ENCODE measurements around the gene ZNF813. TPM values are rescaled to one million over a fixed set of nuclear protein-coding genes. Genes with fewer than 3 reads are reported as not detected.
A peak's percentile ranks its signal among the peaks of the same experiment; 100 is the strongest.
"Not testable (repeated sequence)": the region's sequence is repeated elsewhere in the genome, so short reads cannot be mapped to it uniquely, and the experiment has no call there.

The ZNF813 gene
- total and polyA plus RNA-seq, 3 experiments from 2014 or later, result 4.7 to 6.6 (median 5.6) TPM

DNA sequence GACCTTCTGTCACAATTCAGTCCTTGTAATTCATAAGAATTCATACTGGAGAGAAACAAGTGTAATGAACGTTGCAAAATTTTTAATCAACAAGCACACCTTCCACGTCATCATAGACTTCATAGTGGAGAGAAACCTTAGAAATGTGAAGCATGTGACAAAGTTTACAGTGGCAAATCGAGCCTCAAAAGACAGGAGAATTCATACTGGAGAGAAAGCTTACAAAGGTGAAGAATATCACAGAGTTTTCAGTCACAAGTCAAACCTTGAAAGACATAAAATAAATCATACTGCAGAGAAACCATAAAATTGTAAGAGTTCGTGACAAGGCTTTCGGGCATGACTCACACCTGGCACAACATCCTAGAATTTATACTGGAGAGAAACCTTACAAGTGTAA lies 24.6 kb downstream of the ZNF813 start:
- CTCF ChIA-PET, result no interaction called here
- peaks cover 34 to 65% (median 64%) of the 10 kb centered on the region in 3 donors for H3K36me3 Mint-ChIP-seq
- H3K4me3 Mint-ChIP-seq, result no peak overlapping the region
- Histone ChIP-seq H3K36me3 (ENCODE audit: insufficient read depth, low read length) (peaks cover 37% of the 10 kb centered on the region), H3K4me1 (ENCODE audit: insufficient read depth, low read length) (no peaks in the 10 kb centered on the region), H3K4me3 (ENCODE audit: low read length) (no peak overlapping the region), H3K27ac (ENCODE audit: low read depth, low read length) (no peak overlapping the region), H3K27me3 (ENCODE audit: insufficient read depth, low read length, poor library complexity, severe bottlenecking) (no peaks in the 10 kb centered on the region), H3K9me3 (ENCODE audit: low read length) (peaks cover 52% of the 10 kb centered on the region)
- no peak overlapping the region for H3K27ac Mint-ChIP-seq
- no peak for DNase-seq
- no peaks in the 10 kb centered on the region for H3K4me1 Mint-ChIP-seq
- H3K9me3 Mint-ChIP-seq, result peaks cover 52 to 94% (median 93%) of the 10 kb centered on the region in 5 donors
- POLR2A ChIA-PET, result no interaction called here
- H3K27me3 Mint-ChIP-seq, result no peaks in the 10 kb centered on the region

DNA sequence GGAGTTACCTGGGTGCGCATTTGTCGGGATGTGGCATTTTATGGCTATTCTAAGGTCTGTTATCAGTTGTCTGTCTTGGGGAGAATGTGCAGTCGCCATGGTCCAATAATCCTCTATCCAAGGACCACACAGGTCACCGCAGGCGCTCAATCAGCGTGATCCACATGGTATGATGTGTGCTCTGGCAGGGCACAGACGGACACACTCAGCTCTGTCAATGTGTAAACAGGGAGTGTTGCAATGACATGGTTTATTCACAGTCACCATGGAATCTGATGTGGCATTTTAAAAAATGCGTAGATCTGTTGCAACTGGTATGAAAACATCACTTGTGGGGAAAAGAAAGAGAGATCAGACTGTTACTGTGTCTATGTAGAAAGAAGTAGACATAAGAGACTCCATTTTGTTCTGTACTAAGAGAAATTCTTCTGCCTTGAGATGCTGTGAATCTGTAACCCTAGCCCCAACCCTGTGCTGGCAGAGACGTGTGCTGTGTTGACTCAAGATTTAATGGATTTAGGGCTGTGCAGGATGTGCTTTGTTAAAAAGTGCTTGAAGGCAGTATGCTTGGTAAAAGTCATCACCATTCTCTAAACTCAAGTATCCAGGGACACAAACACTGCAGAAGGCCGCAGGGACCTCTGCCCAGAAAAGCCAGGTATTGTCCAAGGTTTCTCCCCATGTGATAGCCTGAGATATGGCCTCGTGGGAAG lies 29.9 kb downstream of the ZNF813 start:
- POLR2A ChIA-PET; H3K36me3 ChIP-seq (ENCODE audit: insufficient read depth, low read length); DNase-seq; H3K4me1 ChIP-seq (ENCODE audit: insufficient read depth, low read length); H3K27me3 ChIP-seq (ENCODE audit: insufficient read depth, low read length, poor library complexity, severe bottlenecking); H3K27ac ChIP-seq (ENCODE audit: low read depth, low read length); CTCF ChIA-PET; H3K4me3 Mint-ChIP-seq; H3K4me1 Mint-ChIP-seq; H3K27ac Mint-ChIP-seq; H3K4me3 ChIP-seq (ENCODE audit: low read length): not testable (repeated sequence)
- H3K9me3 Mint-ChIP-seq, result peaks cover 34 to 80% (median 74%) of the 10 kb centered on the region in 5 donors
- peaks cover 6 to 16% of the 10 kb centered on the region in 2 donors for H3K27me3 Mint-ChIP-seq
- H3K36me3 Mint-ChIP-seq, result peaks cover 4 to 24% (median 21%) of the 10 kb centered on the region in 3 donors
- H3K9me3 ChIP-seq (ENCODE audit: low read length), result peaks cover 24% of the 10 kb centered on the region

DNA sequence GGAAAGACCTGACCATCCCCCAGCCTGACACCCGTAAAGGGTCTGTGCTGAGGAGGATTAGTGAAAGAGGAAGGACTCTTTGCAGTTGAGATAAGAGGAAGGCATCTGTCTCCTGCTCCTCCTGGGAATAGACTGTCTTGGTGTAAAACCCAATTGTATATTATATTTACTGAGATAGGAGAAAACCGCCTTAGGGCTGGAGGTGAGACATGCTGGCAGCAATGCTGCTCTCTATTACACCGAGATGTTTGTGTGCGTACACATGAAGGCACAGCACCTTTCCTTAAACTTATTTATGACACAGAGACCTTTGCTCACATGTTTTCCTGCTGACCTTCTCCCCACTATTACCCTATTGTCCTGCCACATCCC lies 30.5 kb downstream of the ZNF813 start:
- H3K4me3 Mint-ChIP-seq; H3K27me3 ChIP-seq (ENCODE audit: insufficient read depth, low read length, poor library complexity, severe bottlenecking); CTCF ChIA-PET; H3K4me1 Mint-ChIP-seq; H3K4me3 ChIP-seq (ENCODE audit: low read length); H3K27ac ChIP-seq (ENCODE audit: low read depth, low read length); H3K36me3 ChIP-seq (ENCODE audit: insufficient read depth, low read length); H3K27ac Mint-ChIP-seq; H3K4me1 ChIP-seq (ENCODE audit: insufficient read depth, low read length); DNase-seq; POLR2A ChIA-PET: not testable (repeated sequence)
- peaks cover 18% of the 10 kb centered on the region for H3K9me3 ChIP-seq (ENCODE audit: low read length)
- peaks cover 2 to 19% (median 16%) of the 10 kb centered on the region in 3 donors for H3K36me3 Mint-ChIP-seq
- H3K9me3 Mint-ChIP-seq, result peaks cover 28 to 75% (median 71%) of the 10 kb centered on the region in 5 donors
- peaks cover 6 to 20% of the 10 kb centered on the region in 2 donors for H3K27me3 Mint-ChIP-seq

DNA sequence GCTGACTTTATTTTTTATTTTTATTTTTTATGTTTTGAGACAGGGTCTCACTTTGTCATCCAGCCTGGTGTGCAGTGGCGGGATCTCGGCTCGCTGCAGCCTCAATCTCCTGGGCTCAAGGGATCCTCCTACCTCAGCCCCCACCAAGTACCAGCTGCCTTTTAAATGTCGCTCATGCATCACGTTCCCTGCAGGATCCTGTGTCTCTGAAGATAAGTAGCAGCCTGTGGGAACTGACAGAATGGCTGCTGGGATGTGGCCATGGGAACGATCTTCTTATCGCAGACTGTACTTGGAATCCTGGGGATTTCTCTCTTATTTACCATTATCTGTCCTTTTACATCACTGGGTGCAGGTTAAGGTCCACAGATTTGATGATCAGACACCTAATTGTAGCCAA lies 35.6 kb downstream of the ZNF813 start:
- H3K9me3 ChIP-seq (ENCODE audit: low read length); H3K4me1 Mint-ChIP-seq; H3K4me3 Mint-ChIP-seq; POLR2A ChIA-PET; CTCF ChIA-PET; H3K27ac Mint-ChIP-seq; H3K4me3 ChIP-seq (ENCODE audit: low read length); H3K27me3 ChIP-seq (ENCODE audit: insufficient read depth, low read length, poor library complexity, severe bottlenecking); H3K36me3 ChIP-seq (ENCODE audit: insufficient read depth, low read length); H3K4me1 ChIP-seq (ENCODE audit: insufficient read depth, low read length); DNase-seq; H3K27ac ChIP-seq (ENCODE audit: low read depth, low read length): not testable (repeated sequence)
- peaks cover 16 to 40% of the 10 kb centered on the region in 2 donors for H3K27me3 Mint-ChIP-seq
- peaks cover 7 to 33% (median 29%) of the 10 kb centered on the region in 5 donors for H3K9me3 Mint-ChIP-seq
- H3K36me3 Mint-ChIP-seq, result peaks cover 0 to 14% (median 1%) of the 10 kb centered on the region in 3 donors

DNA sequence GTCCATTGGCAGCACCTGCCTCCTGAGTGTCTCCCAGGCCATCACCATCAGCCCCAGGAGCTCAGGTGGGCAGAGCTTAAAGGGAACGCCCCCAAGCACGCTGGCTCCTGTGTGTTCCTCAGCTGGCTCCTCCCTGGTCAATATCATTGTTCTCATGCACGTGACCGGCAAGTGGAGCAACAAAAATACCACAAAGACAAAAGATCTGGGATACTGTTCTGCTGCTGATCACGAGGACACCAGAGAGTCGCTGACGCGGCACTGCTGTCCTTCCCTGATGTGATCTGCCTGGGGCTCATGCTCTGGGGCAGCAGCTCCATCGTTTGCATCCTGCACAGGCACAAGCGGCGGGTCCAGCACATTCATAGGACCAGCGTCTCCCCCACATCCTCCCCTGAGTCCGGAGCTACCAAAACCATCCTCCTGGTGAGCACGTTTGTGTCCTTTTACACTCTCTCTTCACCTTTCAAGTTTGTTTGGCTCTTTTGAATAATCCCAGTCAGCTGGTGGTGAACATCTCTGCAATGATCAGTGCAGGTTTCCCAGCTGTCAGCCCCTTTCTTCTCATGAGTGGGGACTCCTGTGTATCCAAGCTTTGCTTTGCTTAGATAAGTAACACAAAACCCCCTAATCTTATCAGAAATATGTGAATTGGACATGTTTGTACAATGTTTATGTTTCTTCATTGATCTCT lies 36.3 kb downstream of the ZNF813 start:
- DNase-seq, CTCF ChIA-PET: not testable (repeated sequence)
- peaks cover 0 to 14% (median 1%) of the 10 kb centered on the region in 3 donors for H3K36me3 Mint-ChIP-seq

DNA sequence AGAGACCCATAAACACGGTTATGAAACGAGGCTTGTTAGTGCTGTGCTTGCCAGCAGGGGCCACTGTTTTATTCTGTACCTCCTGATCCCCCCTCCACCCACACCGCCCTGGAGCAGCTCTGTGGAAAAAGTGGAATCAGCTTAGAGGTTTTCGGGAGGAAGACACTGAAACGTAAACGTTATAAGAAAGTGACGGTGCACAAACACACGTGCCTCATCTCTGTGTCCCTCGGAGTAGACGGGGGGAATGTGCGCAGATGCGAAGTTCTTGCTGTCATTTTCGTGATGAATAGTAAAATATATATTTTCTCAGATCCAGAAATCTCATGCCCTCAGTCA lies 36.8 kb downstream of the ZNF813 start:
- CTCF ChIA-PET; POLR2A ChIA-PET; H3K36me3 ChIP-seq (ENCODE audit: insufficient read depth, low read length); H3K9me3 ChIP-seq (ENCODE audit: low read length); H3K27ac Mint-ChIP-seq; H3K27ac ChIP-seq (ENCODE audit: low read depth, low read length); H3K4me3 ChIP-seq (ENCODE audit: low read length); H3K27me3 ChIP-seq (ENCODE audit: insufficient read depth, low read length, poor library complexity, severe bottlenecking); H3K4me1 Mint-ChIP-seq; H3K4me3 Mint-ChIP-seq; DNase-seq; H3K4me1 ChIP-seq (ENCODE audit: insufficient read depth, low read length): not testable (repeated sequence)
- H3K9me3 Mint-ChIP-seq, result peaks cover under 1 to 26% (median 20%) of the 10 kb centered on the region in 5 donors
- peaks cover 0 to 14% (median 1%) of the 10 kb centered on the region in 3 donors for H3K36me3 Mint-ChIP-seq
- H3K27me3 Mint-ChIP-seq, result peaks cover 14 to 42% of the 10 kb centered on the region in 2 donors

More for the DNA sequence above, 36.3 kb downstream of the ZNF813 start:
- Mint-ChIP-seq H3K27me3 (peaks cover 14 to 44% of the 10 kb centered on the region in 2 donors), H3K9me3 (peaks cover 4 to 30% (median 23%) of the 10 kb centered on the region in 5 donors), H3K4me3 (peak overlapping the region in 1 of 7 donors; percentile 9)
- H3K36me3 ChIP-seq (ENCODE audit: insufficient read depth, low read length); H3K27ac Mint-ChIP-seq; H3K27me3 ChIP-seq (ENCODE audit: insufficient read depth, low read length, poor library complexity, severe bottlenecking); H3K4me1 Mint-ChIP-seq; H3K4me1 ChIP-seq (ENCODE audit: insufficient read depth, low read length); H3K9me3 ChIP-seq (ENCODE audit: low read length); H3K27ac ChIP-seq (ENCODE audit: low read depth, low read length); H3K4me3 ChIP-seq (ENCODE audit: low read length); POLR2A ChIA-PET: not testable (repeated sequence)

- H3K4me3 Mint-ChIP-seq, result no peak overlapping the region
- no peaks in the 10 kb centered on the region for H3K36me3 ChIP-seq (ENCODE audit: insufficient read depth, low read length)
- ChIA-PET POLR2A (no interaction called here), CTCF (no interaction called here)
- no peaks in the 10 kb centered on the region for H3K9me3 ChIP-seq (ENCODE audit: low read length)
- H3K4me1 Mint-ChIP-seq, result peaks cover 0 to 1% (median 0%) of the 10 kb centered on the region in 3 donors
- H3K27ac ChIP-seq (ENCODE audit: low read depth, low read length), result no peak overlapping the region
- H3K27ac Mint-ChIP-seq, result no peak overlapping the region
- H3K4me3 ChIP-seq (ENCODE audit: low read length), result no peak overlapping the region
- peaks cover 0 to 14% (median 1%) of the 10 kb centered on the region in 3 donors for H3K36me3 Mint-ChIP-seq
- no peak for DNase-seq
- no peaks in the 10 kb centered on the region for H3K4me1 ChIP-seq (ENCODE audit: insufficient read depth, low read length)
- peaks cover 14 to 42% of the 10 kb centered on the region in 2 donors for H3K27me3 Mint-ChIP-seq
- no peaks in the 10 kb centered on the region for H3K27me3 ChIP-seq (ENCODE audit: insufficient read depth, low read length, poor library complexity, severe bottlenecking)
- peaks cover 0 to 26% (median 18%) of the 10 kb centered on the region in 5 donors for H3K9me3 Mint-ChIP-seq
Observed at GRCh38 chr19:53504885-53505284, 37.4 kb downstream of the ZNF813 start.

GRCh38 chr19:53506728-53507127 lies 39.2 kb downstream of the ZNF813 start:
- no peak for DNase-seq
- CTCF ChIA-PET, result no interaction called here

More at GRCh38 chr19:53506728-53507127, 39.2 kb downstream of the ZNF813 start:
- Mint-ChIP-seq H3K36me3 (peaks cover 0 to 9% (median 1%) of the 10 kb centered on the region in 3 donors), H3K4me3 (no peak overlapping the region), H3K27ac (no peak overlapping the region), H3K4me1 (peaks cover 0 to 1% (median 0%) of the 10 kb centered on the region in 3 donors), H3K27me3 (peaks cover 10 to 32% of the 10 kb centered on the region in 2 donors), H3K9me3 (peaks cover 0 to 14% (median 12%) of the 10 kb centered on the region in 5 donors)
- POLR2A ChIA-PET, result no interaction called here
- Histone ChIP-seq H3K9me3 (ENCODE audit: low read length) (no peaks in the 10 kb centered on the region), H3K36me3 (ENCODE audit: insufficient read depth, low read length) (no peaks in the 10 kb centered on the region), H3K4me1 (ENCODE audit: insufficient read depth, low read length) (no peaks in the 10 kb centered on the region), H3K27me3 (ENCODE audit: insufficient read depth, low read length, poor library complexity, severe bottlenecking) (no peaks in the 10 kb centered on the region), H3K27ac (ENCODE audit: low read depth, low read length) (no peak overlapping the region), H3K4me3 (ENCODE audit: low read length) (no peak overlapping the region)

All from CD8-positive, alpha-beta memory T cell (primary cell).